ENCODE data around the gene ACBD4.
"Not testable (repeated sequence)": the region's sequence is repeated elsewhere in the genome, so short reads cannot be mapped to it uniquely, and the experiment has no call there.

Gene ACBD4

DNA sequence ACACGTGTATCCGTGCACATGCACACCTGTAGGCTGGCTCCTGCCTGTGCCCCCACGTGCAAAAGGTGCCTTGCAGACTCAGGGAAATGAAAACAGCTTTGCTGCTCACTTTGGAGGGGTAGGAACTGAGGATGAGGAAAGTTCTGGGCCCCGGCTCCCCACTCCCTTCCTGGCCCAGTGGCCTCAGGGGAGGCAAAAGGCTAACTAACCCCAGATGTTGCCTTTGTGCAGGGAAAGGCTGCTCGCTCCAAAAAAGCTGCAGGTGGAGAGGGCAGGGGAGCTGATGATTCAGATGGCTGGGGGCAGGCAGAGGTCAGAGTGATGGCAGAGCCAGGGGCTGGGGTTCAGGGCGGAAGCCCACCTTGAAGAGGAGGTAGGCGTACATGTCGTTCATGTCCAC lies 15.5 kb upstream of the ACBD4 start:
- no peak for DNase-seq (ENCODE audit: low read depth, low spot score)

DNA sequence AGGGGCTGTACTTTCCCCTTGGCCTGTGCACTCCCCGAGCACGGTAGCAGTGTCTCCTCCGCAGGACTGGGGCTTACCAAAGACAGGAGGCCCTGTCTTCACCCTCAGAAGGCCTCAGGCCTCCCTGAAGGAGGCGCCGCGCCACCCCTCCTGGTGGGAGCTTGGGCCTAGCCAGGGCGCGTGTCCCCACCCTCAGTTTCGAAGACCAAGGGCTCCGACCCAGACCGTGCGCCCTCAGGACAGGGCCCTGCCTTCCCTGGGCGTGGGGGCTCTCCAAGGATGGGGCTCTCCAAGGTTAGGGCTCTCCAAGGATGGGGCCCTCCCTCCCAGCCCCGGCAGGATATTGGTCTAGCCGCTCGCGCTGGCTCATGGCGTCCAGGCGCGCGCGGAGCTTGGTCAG lies 14.9 kb upstream of the ACBD4 start:
- no peak for DNase-seq (ENCODE audit: low read depth, low spot score)

DNA sequence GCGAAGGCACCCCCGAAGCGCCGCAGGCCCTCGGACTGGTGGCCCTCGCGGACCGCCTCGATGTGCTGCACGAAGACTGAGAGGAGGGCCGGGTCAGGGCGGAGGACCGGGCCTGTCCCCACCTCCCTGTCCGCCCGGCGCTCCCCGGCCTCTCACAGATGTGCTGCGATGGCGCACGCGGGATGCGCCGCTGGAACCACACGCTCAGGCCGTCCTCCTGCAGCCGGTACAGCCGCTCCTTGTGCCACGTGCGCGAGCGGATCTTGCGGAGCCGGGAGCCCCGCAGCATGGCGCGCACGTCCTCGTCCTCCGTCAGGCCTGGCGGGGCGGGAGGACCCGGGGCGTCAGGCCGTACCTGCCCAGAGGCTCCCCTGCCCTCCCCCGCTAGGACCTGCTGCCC lies 14.4 kb upstream of the ACBD4 start:
- DNase-seq (ENCODE audit: low read depth, low spot score): no peak

DNA sequence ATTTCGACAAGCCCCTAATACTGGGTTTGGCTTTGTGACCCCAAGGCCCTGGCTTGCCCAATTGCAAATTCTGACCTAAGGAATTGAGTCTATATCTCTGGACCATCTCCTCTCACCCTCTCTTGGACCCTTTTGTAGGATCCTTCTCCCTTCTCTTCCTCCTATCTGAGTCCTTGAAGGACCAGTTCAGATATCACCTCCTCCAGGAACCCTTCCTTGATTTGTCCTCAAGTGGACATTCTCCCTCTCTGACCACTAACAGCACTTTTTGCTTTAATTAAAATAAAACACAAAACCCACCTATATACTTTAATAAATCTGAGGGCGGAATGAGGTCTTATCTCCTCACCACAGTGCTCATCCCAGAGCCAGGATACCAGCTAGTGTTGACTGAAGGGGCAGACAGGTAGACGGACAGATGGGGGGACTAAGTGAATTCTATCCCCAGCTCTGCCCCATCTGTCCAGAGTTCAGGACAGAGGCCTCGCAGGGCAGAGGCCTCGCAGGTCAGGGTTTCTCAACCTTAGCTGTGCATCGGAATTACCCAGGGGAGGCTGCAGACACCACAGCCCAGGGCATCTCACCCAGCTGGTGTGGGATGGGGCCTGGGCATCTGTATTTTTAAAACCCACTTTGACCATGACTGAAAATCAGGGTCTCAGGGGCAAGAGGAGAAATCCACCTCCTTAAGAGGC lies 12.3 kb upstream of the ACBD4 start:
- no peak for DNase-seq (ENCODE audit: low read depth, low spot score)

DNA sequence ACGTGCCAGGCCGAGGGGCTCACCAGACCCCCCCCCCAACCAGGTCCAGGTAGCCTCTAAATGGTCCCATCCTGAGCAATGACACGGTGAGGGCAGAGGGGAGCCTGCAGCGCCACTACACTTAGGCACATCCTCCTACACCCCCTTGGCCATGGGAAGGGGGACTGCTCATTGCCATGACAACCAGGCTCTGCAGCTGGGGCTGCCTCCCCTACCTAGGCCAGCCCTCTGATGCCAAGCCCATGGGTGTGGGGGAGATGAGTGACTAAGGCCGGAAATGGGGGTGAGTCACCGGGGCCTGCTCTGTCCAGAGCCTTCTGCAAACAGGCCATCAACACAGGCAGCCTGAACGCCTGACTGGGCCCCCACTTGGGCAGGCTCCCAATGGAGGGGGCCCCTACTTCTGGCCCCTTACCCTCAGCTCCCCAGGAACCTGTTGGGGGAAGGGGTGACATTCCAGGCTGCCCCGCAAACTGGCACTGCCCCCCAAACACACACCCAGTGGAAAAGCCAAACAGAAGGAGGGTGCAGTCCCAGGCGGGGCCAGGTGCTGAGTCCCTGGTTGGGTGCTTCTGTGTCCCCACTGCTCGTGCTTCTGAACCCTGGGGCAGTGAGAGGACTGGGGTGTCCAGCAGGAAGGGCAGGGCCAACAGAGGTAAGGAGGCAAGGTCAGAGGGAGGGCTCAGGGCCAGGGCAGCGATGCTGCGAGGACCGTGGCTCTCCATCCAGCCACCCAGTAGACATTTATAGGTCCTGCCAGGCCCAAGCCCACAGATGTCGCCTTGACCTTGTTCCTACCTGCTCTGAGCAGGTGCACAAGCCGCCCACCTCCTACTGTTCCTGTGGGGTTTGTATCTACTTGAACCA lies 11.3 kb upstream of the ACBD4 start:
- no peak for DNase-seq (ENCODE audit: low read depth, low spot score)

DNA sequence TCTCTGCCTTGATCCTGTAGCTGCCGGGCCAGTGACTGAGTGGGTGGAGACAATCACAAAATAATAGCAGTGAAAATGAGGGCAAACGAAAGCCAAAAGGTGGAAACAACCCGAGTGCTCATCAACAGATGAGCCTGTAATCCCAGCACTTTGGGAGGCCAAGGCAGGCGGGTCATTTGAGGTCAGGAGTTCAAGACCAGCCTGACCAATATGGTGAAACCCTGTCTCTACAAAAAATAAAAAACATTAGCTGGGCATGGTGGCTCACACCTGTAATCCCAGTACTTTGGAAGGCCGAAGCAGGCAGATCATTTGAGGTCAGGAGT lies 10.7 kb upstream of the ACBD4 start:
- not testable (repeated sequence) for DNase-seq (ENCODE audit: low read depth, low spot score)

DNA sequence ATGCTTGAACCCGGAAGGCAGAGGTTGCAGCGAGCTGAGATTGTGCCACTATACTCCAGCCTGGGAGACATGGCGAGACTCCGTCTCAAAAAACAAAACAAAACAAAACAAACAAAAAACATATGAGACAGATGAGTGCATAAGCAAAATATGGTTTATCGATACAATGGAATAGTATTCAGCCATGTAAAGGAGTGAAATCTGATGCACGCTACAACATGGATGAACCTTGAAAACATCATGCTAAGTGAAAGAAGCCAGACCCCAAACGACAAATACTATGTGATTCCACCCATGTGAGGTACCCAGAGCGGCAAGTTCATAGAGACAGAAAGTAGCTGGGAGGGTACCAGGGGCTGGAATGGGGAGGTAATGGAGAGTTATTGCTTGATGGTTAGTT lies 10.0 kb upstream of the ACBD4 start:
- DNase-seq (ENCODE audit: low read depth, low spot score): no peak

DNA sequence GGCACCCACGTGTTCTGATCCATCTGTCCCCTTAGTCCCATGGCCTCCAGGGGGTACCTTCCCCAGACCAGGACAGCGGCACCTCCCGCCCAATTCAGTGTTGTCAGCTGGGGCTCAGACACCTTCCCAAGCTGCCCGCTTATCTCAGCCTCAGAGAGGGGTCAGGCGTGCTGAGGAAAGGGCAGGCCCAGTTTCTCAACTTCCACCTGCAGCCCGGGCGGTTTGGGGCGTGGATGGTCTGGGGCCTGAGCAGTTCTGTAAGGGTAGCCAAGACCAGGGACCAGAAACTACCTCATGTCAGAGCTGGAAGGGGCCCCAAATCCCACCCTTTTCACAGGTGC lies 8.3 kb upstream of the ACBD4 start:
- DNase-seq (ENCODE audit: low read depth, low spot score): no peak

DNA sequence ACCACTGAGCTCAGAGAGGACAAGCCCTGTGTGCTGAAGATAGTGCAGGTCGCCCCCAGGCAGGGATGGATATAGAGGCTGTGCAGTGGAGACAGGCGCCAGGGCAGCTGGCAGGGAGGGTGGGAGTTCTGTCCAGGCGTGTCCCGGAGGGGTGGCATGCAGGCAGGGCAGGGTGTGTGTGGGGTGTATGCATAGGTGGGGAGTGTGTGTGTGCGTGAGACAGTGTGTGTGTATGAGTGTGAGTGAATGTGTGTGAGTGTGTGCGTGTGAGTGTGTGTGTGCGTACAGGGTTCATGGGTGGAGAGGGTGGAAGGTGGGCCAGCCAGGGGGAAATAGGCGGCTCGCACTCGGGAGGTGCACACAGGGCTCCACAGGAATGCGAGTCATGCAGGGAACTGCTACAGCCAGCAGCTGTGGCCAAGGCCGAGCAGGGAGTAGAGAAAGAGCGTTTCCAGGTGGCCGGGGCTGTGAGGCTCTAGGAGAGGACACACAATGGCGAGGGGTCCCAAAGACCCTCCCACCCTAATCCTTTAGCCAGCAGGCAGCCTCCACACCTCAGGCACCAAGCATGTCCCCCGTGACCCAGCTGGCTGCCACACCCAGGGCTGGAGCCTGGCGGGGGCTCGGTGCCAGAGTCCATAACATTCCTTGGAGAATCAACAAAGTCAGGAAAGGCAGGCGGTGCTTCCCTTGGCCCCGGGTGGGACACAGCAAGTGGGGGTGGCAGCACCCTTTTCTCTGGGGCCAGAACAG lies 7.8 kb upstream of the ACBD4 start:
- DNase-seq (ENCODE audit: low read depth, low spot score): no peak

DNA sequence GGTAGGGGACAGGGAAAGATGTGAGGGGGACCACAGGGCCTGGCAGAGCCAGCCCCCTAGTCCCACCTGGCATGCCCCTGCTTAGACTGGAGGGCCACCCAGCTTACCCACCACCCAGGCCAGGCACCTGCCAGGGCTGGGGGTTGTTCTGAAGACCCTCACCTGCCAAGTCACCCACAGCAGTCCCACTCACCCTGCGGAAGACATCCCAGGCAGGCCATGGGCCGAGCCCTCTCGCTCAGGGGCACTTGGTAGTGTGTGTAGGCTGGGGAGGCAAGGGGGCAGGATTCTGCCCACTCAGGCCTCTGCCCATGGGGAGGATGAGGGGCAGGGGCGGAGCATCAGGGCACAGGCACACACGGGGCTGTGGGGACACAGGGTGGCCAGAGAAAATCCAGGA lies 7.2 kb upstream of the ACBD4 start:
- no peak for DNase-seq (ENCODE audit: low read depth, low spot score)

DNA sequence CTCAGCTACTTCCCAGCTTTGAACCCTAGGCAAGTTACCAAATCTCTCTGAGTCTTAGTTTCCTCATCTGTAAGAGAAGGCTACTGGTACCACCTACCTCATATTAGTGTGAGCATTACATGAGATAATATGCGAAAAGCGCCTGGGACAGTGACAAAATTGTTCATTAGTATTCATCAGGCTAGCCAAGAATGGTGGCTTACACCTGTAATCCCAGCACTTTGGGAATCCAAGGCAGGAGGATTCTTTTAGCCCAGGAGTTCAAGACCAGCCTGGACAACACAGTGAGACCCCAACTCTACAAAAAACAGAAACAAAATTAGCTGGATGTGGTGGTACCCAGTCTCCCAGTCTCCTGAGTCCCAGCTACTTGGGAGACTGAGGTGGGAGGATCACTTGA lies 6.5 kb upstream of the ACBD4 start:
- no peak for DNase-seq (ENCODE audit: low read depth, low spot score)

DNA sequence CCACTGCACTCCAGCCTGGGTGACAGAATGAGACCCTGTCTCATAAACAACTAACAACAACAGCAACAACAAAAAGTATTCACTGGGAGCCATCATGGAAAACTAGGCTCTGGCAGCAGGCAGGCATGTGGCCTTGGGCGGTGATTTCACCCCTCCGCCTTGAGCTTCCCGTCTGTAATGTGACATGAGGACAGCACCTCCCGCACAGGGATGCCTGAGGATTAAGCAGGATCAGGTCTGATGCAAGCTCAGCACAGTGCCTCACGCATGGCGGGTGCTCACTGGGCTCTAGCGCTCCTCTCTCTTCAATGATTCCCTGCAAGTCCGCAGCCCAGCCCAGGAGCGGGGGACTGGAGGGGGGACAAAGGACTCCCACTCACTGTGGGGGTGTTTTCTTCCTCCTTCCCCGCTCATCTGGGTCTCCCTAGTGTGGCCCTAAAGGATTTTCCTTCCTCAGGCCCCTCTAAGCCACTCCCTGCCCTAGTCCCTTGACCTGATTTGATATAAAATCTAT lies 6.0 kb upstream of the ACBD4 start:
- DNase-seq (ENCODE audit: low read depth, low spot score): no peak

DNA sequence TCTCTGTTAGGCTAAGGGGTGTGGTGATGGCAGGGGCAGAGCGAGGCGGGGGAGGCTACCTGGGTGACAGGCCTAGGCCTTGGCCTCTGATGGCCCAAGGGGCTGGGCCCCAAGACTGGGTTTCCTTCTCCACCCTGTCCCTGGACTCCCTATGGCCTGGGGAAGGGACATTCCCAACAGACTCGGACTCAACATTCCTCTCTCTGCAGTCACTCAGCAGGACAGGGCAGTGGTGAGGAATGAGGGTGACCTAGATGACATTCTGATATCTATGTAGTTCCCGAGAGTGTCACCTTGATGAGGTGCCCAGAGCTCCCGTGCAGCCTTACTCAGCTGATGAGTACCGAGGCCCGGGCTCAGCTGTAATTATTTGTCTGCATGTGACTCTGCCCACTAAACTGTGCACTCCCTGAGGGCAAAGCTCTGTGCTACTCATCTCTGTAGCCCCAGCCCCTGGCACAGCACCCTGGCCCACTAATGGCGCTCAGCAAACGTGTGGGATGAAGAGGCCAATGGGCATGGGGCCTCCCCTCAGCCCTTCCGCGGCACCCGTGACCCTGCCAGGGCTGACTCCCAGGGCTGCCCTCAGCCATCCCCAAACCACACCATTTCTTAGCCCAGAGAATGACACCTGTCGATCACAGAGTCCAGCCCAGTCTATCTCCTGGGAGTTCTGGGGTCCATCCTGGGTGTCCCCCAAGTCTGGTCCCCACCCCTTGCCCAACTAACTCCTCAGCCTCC lies 5.4 kb upstream of the ACBD4 start:
- DNase-seq (ENCODE audit: low read depth, low spot score): no peak

DNA sequence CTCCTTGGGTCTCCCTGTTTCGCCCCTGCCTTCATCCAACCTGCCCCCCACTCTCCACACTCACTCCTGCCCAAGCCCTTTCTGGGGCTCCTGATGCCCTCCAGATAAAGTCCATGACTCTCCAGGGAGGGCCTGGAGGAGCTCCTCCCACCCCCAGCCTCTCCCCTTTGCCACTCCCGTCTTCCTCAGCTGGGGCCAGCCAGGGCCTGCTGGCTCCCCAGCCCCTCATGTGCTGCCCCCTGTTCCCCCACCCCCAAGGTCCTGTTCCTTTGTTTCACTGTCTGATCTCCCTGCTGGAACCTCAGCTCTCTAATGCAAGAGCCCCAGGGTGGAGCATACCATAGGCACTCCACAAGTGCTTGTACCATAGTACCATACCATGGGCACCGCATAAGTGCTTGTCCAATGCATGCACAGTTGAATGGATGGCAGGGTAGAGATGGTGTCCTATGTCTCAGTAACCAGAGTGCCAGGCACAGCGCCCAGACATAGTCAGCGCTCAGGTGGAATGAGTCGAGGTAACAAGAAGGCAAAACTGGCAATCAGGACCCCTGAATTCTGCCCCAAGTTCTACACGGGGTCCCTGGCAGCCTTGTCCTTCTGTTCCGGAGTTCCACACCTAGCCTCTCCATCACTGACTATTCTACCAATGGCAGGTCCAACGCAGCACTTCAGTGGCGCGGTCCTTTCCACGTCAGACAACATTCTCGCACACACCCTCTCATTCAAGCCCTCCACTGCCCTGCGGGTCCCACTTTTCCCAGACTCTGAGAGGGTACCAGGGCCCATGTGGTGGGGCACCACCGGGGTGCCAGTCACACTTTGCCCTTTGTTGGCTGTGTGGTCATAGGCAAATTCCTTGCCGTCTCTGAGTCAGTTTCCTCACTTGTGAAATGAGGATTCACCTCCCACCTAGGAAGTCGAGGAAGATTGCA lies 4.5 kb upstream of the ACBD4 start:
- no peak for DNase-seq (ENCODE audit: low read depth, low spot score)

DNA sequence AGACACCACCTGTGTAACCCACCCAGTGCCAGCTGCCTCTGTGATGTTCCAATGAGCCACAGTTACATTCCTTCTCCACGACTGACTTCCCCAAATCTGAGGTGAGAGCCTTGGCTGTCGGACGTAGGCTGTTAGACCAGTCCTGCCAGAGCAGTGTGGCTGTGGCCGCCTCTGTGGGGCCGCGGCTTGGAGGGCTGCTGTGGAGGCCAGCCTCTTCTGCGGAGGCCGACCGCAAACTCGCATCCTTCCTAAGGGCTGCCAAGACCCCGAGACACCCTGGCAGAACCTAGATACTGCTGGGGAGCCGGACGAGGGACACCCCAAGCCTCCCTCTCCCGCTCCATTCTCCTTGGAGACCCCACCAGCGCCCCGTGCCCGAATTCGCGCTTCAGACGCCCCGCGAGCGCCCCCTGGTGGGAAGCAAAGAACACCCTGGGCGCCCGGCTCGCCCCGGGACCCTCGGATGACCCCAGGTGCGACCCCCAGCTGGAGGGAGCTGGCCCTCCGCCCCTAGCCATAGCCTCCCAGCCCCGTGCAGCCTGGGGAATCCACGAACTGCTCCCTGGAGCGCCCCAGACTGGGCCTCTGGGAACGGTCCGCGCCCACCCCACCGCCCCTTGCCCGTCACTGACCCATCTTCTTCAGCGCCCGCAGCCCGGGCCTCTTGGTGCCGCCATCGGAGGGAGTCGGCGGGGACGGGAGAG lies 3.7 kb upstream of the ACBD4 start:
- no peak for DNase-seq (ENCODE audit: low read depth, low spot score)

DNA sequence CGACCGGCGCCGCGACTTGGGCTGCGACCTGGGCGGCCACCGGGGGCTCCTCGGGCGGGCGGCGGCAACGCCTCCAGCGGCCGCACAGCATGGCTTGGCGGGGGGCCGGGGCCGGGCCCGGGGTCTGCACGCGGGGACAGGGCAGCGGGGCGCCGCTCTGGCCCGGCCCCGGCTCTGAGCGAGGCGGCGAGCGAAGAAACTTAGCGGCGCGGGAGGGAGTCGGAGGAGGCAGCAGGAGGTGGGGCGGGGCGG lies 3.2 kb upstream of the ACBD4 start, which contains the start of gene PLCD3:
PLCD3 (minus strand) TSS at position 196 of the 252 bp plus-strand sequence; CDS start at position 91, 105 bp downstream.
- no peak for DNase-seq (ENCODE audit: low read depth, low spot score)

DNA sequence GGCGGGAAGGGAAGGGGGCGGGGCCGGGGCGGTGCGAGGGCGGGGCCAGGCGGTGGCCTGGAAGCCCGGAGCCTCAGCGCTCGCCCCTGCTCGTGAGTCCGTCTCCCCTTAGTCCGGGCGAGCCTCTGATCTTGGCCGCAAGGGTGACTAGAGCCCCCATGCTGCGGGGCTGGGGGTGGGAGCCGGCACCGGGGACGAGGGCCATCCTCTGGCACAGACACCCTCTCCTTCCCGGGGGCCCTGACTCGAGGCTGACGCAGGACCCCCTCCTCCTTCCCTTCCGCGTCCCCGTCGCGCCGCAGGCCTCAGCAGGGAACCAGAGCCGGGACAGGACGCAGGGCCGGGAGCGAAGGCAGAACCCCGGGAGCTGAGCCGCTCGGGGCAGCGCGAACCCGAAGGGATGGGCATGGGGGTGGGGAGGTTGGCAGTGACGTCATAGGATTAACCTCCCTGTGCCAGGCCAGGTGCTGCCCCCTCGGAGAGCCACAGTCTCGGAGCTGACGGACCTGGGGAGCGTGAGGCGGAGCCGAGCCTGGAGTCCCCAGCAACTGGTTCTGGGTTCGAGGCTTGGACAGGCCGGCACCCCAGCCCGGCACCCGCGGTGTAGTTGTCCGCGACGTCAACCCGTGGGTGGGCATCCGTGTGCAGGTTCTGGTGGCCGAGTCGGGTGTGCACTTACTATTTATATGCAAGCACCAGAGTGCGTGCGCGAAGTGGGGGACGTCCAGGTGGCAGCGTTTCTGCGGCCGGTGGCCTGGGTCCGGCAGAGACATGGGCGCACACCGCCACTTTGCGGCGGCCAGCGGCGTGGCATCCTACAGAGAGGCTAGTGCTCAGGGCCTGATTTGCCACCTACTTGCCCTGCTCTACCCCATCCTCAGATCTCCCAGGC lies 2.7 kb upstream of the ACBD4 start:
- no peak for DNase-seq (ENCODE audit: low read depth, low spot score)

DNA sequence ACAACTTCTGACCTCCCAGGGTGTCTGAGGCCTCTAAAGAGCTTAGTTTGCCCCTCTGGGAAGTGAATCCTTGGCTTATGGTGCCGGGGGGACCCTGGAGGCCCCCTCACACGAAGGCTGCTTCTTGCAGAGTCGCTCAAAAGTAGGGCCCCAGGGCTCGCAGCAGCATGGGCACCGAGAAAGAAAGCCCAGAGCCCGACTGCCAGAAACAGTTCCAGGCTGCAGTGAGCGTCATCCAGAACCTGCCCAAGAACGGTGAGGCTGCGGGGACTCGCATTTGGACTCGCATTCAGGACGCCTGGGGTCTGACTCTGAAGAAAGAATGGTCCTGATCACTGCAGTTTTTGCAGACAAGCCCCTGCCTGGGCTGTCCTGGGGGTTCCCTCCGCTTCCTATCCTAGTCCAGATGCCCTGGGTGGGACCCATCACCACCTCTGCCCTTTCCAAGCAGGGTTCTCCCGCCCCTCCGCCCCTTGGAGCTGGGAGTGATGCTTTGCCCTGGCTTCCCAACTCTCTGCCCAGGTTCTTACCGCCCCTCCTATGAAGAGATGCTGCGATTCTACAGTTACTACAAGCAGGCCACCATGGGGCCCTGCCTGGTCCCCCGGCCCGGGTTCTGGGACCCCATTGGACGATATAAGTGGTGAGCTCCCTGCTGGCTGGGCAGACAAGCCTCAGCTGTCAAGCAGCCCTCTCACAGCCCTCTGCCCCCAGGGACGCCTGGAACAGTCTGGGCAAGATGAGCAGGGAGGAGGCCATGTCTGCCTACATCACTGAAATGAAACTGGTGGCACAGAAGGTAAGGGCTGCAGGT lies 698 bp downstream of the ACBD4 start:
- DNase-seq (ENCODE audit: low read depth, low spot score): no peak

All from activated naive CD8-positive, alpha-beta T cell treated with anti-CD3 and anti-CD28 coated beads, Interleukin-2, amount 50 U/mL, for 16 hours (primary cell).